ENCODE results near the gene IFITM10. TPM values are rescaled to one million over a fixed set of nuclear protein-coding genes. Genes with fewer than 3 reads are reported as not detected.

Gene IFITM10
- total RNA-seq, 4 donors from 2014 or later, result 0.88 to 5.0 (median 3.4) TPM

GRCh38 chr11:1791912-1792311, 41.5 kb upstream of the IFITM10 start:
- Histone ChIP-seq H3K27me3 (no peaks in the 10 kb centered on the region), H3K9me3 (no peaks in the 10 kb centered on the region), H3K27ac (no peak overlapping the region), H3K4me3 (no peak overlapping the region), H3K4me1 (no peaks in the 10 kb centered on the region), H3K36me3 (no peaks in the 10 kb centered on the region)
- TF ChIP-seq POLR2A (IDR thresholded peaks at IDR 0.05), result no peak
- TF ChIP-seq, protein P1, sequence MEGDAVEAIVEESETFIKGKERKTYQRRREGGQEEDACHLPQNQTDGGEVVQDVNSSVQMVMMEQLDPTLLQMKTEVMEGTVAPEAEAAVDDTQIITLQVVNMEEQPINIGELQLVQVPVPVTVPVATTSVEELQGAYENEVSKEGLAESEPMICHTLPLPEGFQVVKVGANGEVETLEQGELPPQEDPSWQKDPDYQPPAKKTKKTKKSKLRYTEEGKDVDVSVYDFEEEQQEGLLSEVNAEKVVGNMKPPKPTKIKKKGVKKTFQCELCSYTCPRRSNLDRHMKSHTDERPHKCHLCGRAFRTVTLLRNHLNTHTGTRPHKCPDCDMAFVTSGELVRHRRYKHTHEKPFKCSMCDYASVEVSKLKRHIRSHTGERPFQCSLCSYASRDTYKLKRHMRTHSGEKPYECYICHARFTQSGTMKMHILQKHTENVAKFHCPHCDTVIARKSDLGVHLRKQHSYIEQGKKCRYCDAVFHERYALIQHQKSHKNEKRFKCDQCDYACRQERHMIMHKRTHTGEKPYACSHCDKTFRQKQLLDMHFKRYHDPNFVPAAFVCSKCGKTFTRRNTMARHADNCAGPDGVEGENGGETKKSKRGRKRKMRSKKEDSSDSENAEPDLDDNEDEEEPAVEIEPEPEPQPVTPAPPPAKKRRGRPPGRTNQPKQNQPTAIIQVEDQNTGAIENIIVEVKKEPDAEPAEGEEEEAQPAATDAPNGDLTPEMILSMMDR (IDR thresholded peaks at IDR 0.05), result no peak
- DNase-seq, result peak in 1 of 3 donors; percentile 66

DNA sequence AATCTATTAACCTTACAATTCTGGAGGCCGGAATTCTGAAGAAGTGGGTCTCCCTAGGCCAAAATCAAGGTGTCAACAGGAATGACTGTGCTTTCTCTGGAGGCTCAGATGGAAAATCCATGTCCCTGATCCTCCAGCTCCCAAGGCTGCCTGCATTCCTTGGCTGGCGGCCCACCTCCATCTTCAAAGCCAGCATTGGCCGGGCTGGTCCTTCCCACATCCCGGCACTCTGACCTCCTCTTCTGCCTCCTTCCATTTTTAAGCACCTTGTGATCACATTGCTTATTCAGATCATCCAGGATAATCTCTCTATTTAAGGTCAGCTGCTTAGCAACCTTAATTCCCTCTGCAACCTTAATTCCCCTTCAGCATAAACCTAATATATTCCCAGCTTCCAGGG, 36.1 kb upstream of the IFITM10 start:
- TF ChIP-seq, protein P1 (IDR thresholded peaks at IDR 0.05), result no peak
- no peak for TF ChIP-seq POLR2A (IDR thresholded peaks at IDR 0.05)
- Histone ChIP-seq H3K27me3 (no peaks in the 10 kb centered on the region), H3K27ac (no peak overlapping the region), H3K4me3 (no peak overlapping the region), H3K9me3 (no peaks in the 10 kb centered on the region), H3K4me1 (peaks cover 0 to 5% (median 2%) of the 10 kb centered on the region in 4 donors), H3K36me3 (no peaks in the 10 kb centered on the region)
- peak in 1 of 3 donors; percentile 10 for DNase-seq

GRCh38 chr11:1785749-1786413, 35.5 kb upstream of the IFITM10 start:
- H3K27ac ChIP-seq, result peak overlapping the region in 1 of 4 donors; percentile 8
- TF ChIP-seq, protein P1 (IDR thresholded peaks at IDR 0.05), result no peak
- no peak for TF ChIP-seq POLR2A (IDR thresholded peaks at IDR 0.05)
- H3K36me3 ChIP-seq, result no peaks in the 10 kb centered on the region

DNA sequence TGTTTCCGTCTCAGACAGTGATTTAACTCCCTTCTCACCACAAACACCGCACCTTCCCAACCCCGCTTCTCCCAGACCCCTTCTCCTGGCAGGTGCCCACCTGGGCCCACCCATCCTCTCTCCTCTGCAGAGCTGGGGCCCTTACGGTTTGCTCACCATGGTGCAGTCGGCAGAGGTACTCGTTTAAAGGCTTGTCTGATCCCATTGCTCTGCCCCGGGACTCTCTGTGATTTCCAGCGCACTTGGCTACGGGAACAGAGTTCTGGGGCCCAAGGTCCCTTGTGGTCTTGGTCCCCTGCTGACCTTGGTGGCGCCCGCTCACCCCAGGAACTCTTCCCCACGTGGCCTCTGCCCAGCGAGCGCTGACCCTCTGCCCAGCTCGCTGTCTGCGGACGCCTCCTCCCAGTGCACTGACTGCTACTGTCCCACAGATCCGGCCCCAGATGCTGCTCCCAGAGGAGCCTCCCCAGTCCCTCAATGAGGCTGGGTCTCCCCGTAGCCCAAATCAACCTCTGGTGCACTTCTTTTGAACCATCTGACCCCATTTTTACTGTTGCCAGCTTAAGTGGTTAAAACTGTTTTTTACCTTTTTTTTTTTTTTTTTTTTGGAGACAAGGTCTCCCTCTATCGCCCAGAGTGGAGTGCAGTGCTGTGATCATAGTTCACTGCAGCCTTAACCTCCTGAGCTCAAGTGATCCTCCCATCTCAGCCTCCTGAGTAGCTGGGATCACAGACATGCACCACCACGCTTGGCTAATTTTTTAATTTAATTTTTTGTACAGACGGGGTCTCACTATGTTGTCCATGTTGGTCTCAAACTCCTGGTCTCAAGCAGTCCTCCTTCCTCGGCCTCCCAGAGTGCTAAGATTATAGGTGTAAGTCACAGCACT, 34.6 kb upstream of the IFITM10 start:
- peaks cover 0 to 12% (median 5%) of the 10 kb centered on the region in 4 donors for H3K4me1 ChIP-seq
- no peaks in the 10 kb centered on the region for H3K27me3 ChIP-seq
- no peaks in the 10 kb centered on the region for H3K9me3 ChIP-seq
- DNase-seq, result peak in 2 of 3 donors; percentile 12 to 39
- no peak for TF ChIP-seq POLR2A (IDR thresholded peaks at IDR 0.05)
- TF ChIP-seq, protein P1 (IDR thresholded peaks at IDR 0.05), result no peak
- no peak overlapping the region for H3K4me3 ChIP-seq
- H3K27ac ChIP-seq, result no peak overlapping the region
- no peaks in the 10 kb centered on the region for H3K36me3 ChIP-seq

More at GRCh38 chr11:1785749-1786413, 35.5 kb upstream of the IFITM10 start:
- Histone ChIP-seq H3K9me3 (no peaks in the 10 kb centered on the region), H3K4me3 (no peak overlapping the region), H3K4me1 (peaks cover 0 to 11% (median 5%) of the 10 kb centered on the region in 4 donors), H3K27me3 (no peaks in the 10 kb centered on the region)
- DNase-seq, result peak in 2 of 3 donors; percentile 16 to 52

DNA sequence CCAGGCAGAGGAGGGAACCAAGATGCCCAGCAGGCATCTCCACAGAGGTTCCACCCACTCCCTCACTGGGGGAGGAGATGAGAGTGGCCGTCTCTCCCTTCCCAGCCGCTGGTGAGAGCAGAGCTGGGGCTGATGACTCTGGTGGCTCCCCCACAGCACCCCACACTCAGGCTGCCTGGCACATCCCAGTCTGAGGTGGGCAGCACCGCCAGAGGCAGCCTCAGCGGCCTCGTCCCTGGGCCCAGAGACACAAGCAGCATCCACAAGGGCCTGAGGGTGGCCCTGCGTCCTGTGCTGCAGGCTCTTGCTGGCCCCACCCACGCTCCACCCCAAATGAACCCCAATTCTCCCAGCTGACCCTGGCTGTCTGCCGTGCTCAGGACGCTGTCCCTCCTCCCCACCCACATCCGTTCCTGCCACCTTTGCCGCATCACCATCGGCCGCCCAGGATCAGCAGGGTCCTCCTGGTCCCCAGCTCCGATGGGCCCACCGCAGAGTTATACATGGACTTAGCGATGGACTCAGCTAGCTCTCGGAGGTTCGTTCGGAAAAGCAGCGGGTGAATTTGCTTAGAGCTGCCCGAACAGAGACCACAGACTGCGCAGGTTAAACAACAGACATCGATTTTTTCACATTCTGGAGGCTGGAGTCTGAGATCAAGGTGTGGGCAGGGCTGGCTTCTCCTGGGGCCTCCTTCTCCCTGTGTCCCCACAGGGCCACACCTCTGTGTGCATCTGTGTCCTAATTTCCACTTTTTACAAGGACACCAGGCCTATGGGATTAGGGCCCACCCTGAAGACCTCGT, 33.5 kb upstream of the IFITM10 start:
- H3K27ac ChIP-seq, result no peak overlapping the region
- no peak overlapping the region for H3K4me3 ChIP-seq
- peaks cover 0 to 12% (median 5%) of the 10 kb centered on the region in 4 donors for H3K4me1 ChIP-seq
- no peaks in the 10 kb centered on the region for H3K9me3 ChIP-seq
- no peaks in the 10 kb centered on the region for H3K36me3 ChIP-seq
- H3K27me3 ChIP-seq, result no peaks in the 10 kb centered on the region
- TF ChIP-seq, protein P1 (IDR thresholded peaks at IDR 0.05), result no peak
- peak in 2 of 3 donors; percentile 14 to 39 for DNase-seq
